Smooth muscle cell (in vitro differentiated cells): ENCODE results near the gene IL17RB. TPM values are rescaled to one million over a fixed set of nuclear protein-coding genes. Genes with fewer than 3 reads are reported as not detected.

Experiments
- DNase-seq: peaks from one replicate; lab custom pipeline; 2025; ENCODE audit not compliant: unreplicated experiment; lab: John Stamatoyannopoulos, UW
- H2AFZ ChIP-seq: fragments of 200-600 bp; sonication (generic); 2 replicates; pipeline ENCODE4 v1.6.0; 2016; ENCODE audit warnings: antibody characterized with exemption, low read depth, mild to moderate bottlenecking
- H3F3A ChIP-seq: fragments of 200-600 bp; sonication (generic); 2 replicates; pipeline ENCODE4 v1.6.0; 2017; ENCODE audit warnings: antibody characterized with exemption, low read depth
- H3K27ac ChIP-seq: fragments of 200-600 bp; sonication (generic); 2 replicates; pipeline ENCODE4 v1.5.1; 2016; ENCODE audit warnings: low read depth, mild to moderate bottlenecking
- H3K27me3 ChIP-seq: fragments of 200-600 bp; sonication (generic); 2 replicates; pipeline ENCODE4 v1.6.1; 2016; ENCODE audit warnings: low read depth, mild to moderate bottlenecking
- H3K36me3 ChIP-seq: fragments of 200-600 bp; sonication (generic); 2 replicates; pipeline ENCODE4 v1.5.1; 2016; ENCODE audit warnings: low read depth
- H3K4me1 ChIP-seq: fragments of 200-600 bp; sonication (generic); 2 replicates; pipeline ENCODE4 v1.5.1; 2016; ENCODE audit warnings: low read depth
- H3K4me2 ChIP-seq: fragments of 200-600 bp; sonication (generic); 2 replicates; pipeline ENCODE4 v1.6.0; 2016; ENCODE audit warnings: mild to moderate bottlenecking
- H3K4me3 ChIP-seq: fragments of 200-600 bp; sonication (generic); 2 replicates; pipeline ENCODE4 v1.5.1; 2016; ENCODE audit warnings: mild to moderate bottlenecking
- H3K79me2 ChIP-seq: fragments of 200-600 bp; sonication (generic); 2 replicates; pipeline ENCODE4 v1.6.0; 2016; ENCODE audit warnings: low read depth, mild to moderate bottlenecking
- H3K9ac ChIP-seq: fragments of 200-600 bp; sonication (generic); 2 replicates; pipeline ENCODE4 v1.6.0; 2016; ENCODE audit warnings: low read depth
- H3K9me3 ChIP-seq: fragments of 200-600 bp; sonication (generic); replicated peaks from 2 replicates; pipeline ENCODE4 v1.5.1; 2016; ENCODE audit warnings: low read depth
- H4K20me1 ChIP-seq: fragments of 200-600 bp; sonication (generic); 2 replicates; pipeline ENCODE4 v1.6.0; 2016; ENCODE audit warnings: low read depth
- CTCF ChIP-seq: fragments of 200-600 bp; sonication (generic); IDR thresholded peaks from 2 replicates; pipeline ENCODE4 v1.5.1; 2017; ENCODE audit warnings: borderline replicate concordance, mild to moderate bottlenecking, antibody characterized with exemption; ENCODE audit not compliant: insufficient read depth, poor library complexity, severe bottlenecking
- WGBS: methylation state at CpG from one replicate; pipeline ENCODE4 v1.1.7; 2016; ENCODE audit warnings: low lambda C conversion rate; 5-methylcytosine and 5-hydroxymethylcytosine counted together
- polyA plus RNA-seq: library from polyadenylated mRNA; unstranded; fragments of >200 nt; fragmentation: Nextera tagmentation; extraction: Ambion mirVana; gene quantifications from 2 replicates; pipeline ENCODE4 v1.2.1, GENCODE V29; 2016
- total RNA-seq: library from RNA; depleted of rRNA; stranded (reverse); fragments of >200 nt; gene quantifications from 2 replicates; pipeline ENCODE4 v1.2.3, GENCODE V29; 2014

The IL17RB gene
- total and polyA plus RNA-seq, 2 experiments from 2014 or later: 0.40 TPM; not detected in 1

GRCh38 chr3:53900666-53901331, 54.4 kb downstream of the IL17RB start:
- H3K9ac ChIP-seq: no peak overlapping the region
- TF ChIP-seq CTCF: no peak
- no peaks in the 10 kb centered on the region for H3K36me3 ChIP-seq
- no peaks in the 10 kb centered on the region for H3K79me2 ChIP-seq
- peaks cover 32% of the 10 kb centered on the region for H3K27me3 ChIP-seq
- no peaks in the 10 kb centered on the region for H3K9me3 ChIP-seq
- H4K20me1 ChIP-seq: no peaks in the 10 kb centered on the region
- no peak overlapping the region for H3K4me3 ChIP-seq
- no peaks in the 10 kb centered on the region for H3F3A ChIP-seq
- WGBS: 84% methylated on average over 2 of the region's 2 CpGs
- DNase-seq: no peak
- no peak overlapping the region for H2AFZ ChIP-seq
- no peak overlapping the region for H3K27ac ChIP-seq
- no peaks in the 10 kb centered on the region for H3K4me1 ChIP-seq
- H3K4me2 ChIP-seq: no peak overlapping the region

GRCh38 chr3:53902067-53902466, 55.7 kb downstream of the IL17RB start:
- Histone ChIP-seq H3K4me3 (no peak overlapping the region), H3K9me3 (no peaks in the 10 kb centered on the region), H3K36me3 (no peaks in the 10 kb centered on the region), H3K4me1 (no peaks in the 10 kb centered on the region), H3K4me2 (no peak overlapping the region), H3K79me2 (no peaks in the 10 kb centered on the region), H3K27me3 (peaks cover 20% of the 10 kb centered on the region), H2AFZ (no peak overlapping the region), H3K9ac (no peak overlapping the region), H3K27ac (no peak overlapping the region), H4K20me1 (no peaks in the 10 kb centered on the region), H3F3A (no peaks in the 10 kb centered on the region)
- TF ChIP-seq CTCF: no peak
- WGBS: 75% methylated on average over 1 of the region's 1 CpG
- no peak for DNase-seq

GRCh38 chr3:53902711-53903110, 56.3 kb downstream of the IL17RB start:
- 63% methylated on average over 5 of the region's 5 CpGs for WGBS
- no peak for TF ChIP-seq CTCF
- no peaks in the 10 kb centered on the region for H3K79me2 ChIP-seq
- no peaks in the 10 kb centered on the region for H3K36me3 ChIP-seq
- no peaks in the 10 kb centered on the region for H4K20me1 ChIP-seq
- no peak overlapping the region for H3K9ac ChIP-seq
- H3K9me3 ChIP-seq: no peaks in the 10 kb centered on the region
- no peaks in the 10 kb centered on the region for H3K4me1 ChIP-seq
- no peak overlapping the region for H3K27ac ChIP-seq
- DNase-seq: no peak
- H3F3A ChIP-seq: no peaks in the 10 kb centered on the region
- H2AFZ ChIP-seq: no peak overlapping the region
- no peak overlapping the region for H3K4me3 ChIP-seq
- peaks cover 14% of the 10 kb centered on the region for H3K27me3 ChIP-seq
- H3K4me2 ChIP-seq: no peak overlapping the region

GRCh38 chr3:53913401-53913800, 67.0 kb downstream of the IL17RB start:
- no peaks in the 10 kb centered on the region for H3F3A ChIP-seq
- H3K27me3 ChIP-seq: peaks cover 51% of the 10 kb centered on the region
- no peaks in the 10 kb centered on the region for H3K36me3 ChIP-seq
- no peak overlapping the region for H3K4me2 ChIP-seq
- no peak overlapping the region for H2AFZ ChIP-seq
- H3K9ac ChIP-seq: no peak overlapping the region
- DNase-seq: no peak
- H3K79me2 ChIP-seq: no peaks in the 10 kb centered on the region
- no peak overlapping the region for H3K27ac ChIP-seq
- no peak overlapping the region for H3K4me3 ChIP-seq
- no peak for TF ChIP-seq CTCF
- 91% methylated on average over 7 of the region's 8 CpGs for WGBS
- H3K9me3 ChIP-seq: no peaks in the 10 kb centered on the region
- no peaks in the 10 kb centered on the region for H4K20me1 ChIP-seq
- no peaks in the 10 kb centered on the region for H3K4me1 ChIP-seq
